Heart left ventricle (tissue), 13 donors: ENCODE measurements around the gene KCTD21.

Experiments
- CTCF ChIP-seq, 12 donors: fragments of 200-600 bp; sonication (generic) in 4 of 12; IDR thresholded peaks; one replicate each; pipeline versions ENCODE4 v1.5.0 to v1.8.0; 2018 to 2022; ENCODE audit warnings: antibody characterized with exemption in 12 of 12, mild to moderate bottlenecking in 5 of 12
- POLR2A ChIP-seq, 2 donors: fragments of 450-650 bp; IDR thresholded peaks; one replicate each; pipeline ENCODE4 v1.6.1; 2017; ENCODE audit warnings: antibody characterized with exemption in 2 of 2, mild to moderate bottlenecking in 2 of 2, moderate library complexity in 2 of 2
- donor health status: ischemic (EF 13 %, LVEDD 7.1; RV severe dilation, severe dysfunction).
- donor health status: DM: no; HTN: yes; CAD: no.
- donor health status: DM: no; HTN: no; CAD: no.
- donor health status: ischemic (EF 25% LVEDD 6.9; RV normal size, moderate dysfunction).
- donor health status: ischemic (EF 25% LVEDD 5.7; RV mildly dilated, moderate dysfunction).
- donor health status: ischemic (EF 35%, LVEDD 5.7; RV mildly dilated, moderate dysfunction).
- donor health status: nonischemic (EF 11% LVEDD 7.7; RV severe dilation, severe dysfunction).
- donor health status: DM: yes; HTN: yes; CAD: no.
- donor health status: PGD.
- donor health status: ischemic (EF 29% LVEDD 5.4; RV normal size, mild dysfunction).
- donor health status: nonischemic (EF 23%, LVEDD 6.1; RV moderate dilation, normal function).

- TF ChIP-seq CTCF (IDR thresholded peaks at IDR 0.05), result no peak
- TF ChIP-seq POLR2A (IDR thresholded peaks at IDR 0.05), result no peak
Measured at GRCh38 chr11:78156127-78156844, 32.1 kb downstream of the KCTD21 start.
